ENCODE data around the gene HCRTR1.
"Not testable (repeated sequence)": the region's sequence is repeated elsewhere in the genome, so short reads cannot be mapped to it uniquely, and the experiment has no call there.

Gene HCRTR1

GRCh38 chr1:31581821-31582810, 35.4 kb upstream of the HCRTR1 start:
- DNase-seq (ENCODE audit: low read depth, low spot score), result no peak

GRCh38 chr1:31583082-31583994, 34.2 kb upstream of the HCRTR1 start:
- no peak for DNase-seq (ENCODE audit: low read depth, low spot score)

- DNase-seq (ENCODE audit: low read depth, low spot score), result no peak
These were observed 33.3 kb upstream of the HCRTR1 start for GRCh38 chr1:31583995-31584868.

GRCh38 chr1:31584869-31585735, 32.4 kb upstream of the HCRTR1 start:
- no peak for DNase-seq (ENCODE audit: low read depth, low spot score)

GRCh38 chr1:31585736-31586365, 31.6 kb upstream of the HCRTR1 start:
- DNase-seq (ENCODE audit: low read depth, low spot score), result no peak

- no peak for DNase-seq (ENCODE audit: low read depth, low spot score)
These were observed 30.8 kb upstream of the HCRTR1 start for GRCh38 chr1:31586376-31587327.

GRCh38 chr1:31587328-31587699, 30.2 kb upstream of the HCRTR1 start:
- not testable (repeated sequence) for DNase-seq (ENCODE audit: low read depth, low spot score)

- DNase-seq (ENCODE audit: low read depth, low spot score), result peak; percentile 6
These were observed 29.6 kb upstream of the HCRTR1 start for GRCh38 chr1:31587720-31588423.

- no peak for DNase-seq (ENCODE audit: low read depth, low spot score)
These were observed 28.6 kb upstream of the HCRTR1 start for GRCh38 chr1:31588751-31589515.

GRCh38 chr1:31591425-31592093, 25.9 kb upstream of the HCRTR1 start:
- no peak for DNase-seq (ENCODE audit: low read depth, low spot score)

GRCh38 chr1:31592132-31592531, 25.4 kb upstream of the HCRTR1 start:
- DNase-seq (ENCODE audit: low read depth, low spot score), result no peak

- DNase-seq (ENCODE audit: low read depth, low spot score), result no peak
These were observed 24.3 kb upstream of the HCRTR1 start for GRCh38 chr1:31593136-31593665.

GRCh38 chr1:31593770-31594632, 23.5 kb upstream of the HCRTR1 start:
- DNase-seq (ENCODE audit: low read depth, low spot score), result peak; percentile 28

GRCh38 chr1:31595836-31596736, 21.4 kb upstream of the HCRTR1 start:
- DNase-seq (ENCODE audit: low read depth, low spot score), result no peak

- DNase-seq (ENCODE audit: low read depth, low spot score), result no peak
These were observed 20.8 kb upstream of the HCRTR1 start for GRCh38 chr1:31596737-31597097.
